ENCODE measurements around the gene STMN3. TPM values are rescaled to one million over a fixed set of nuclear protein-coding genes. Genes with fewer than 3 reads are reported as not detected.
A peak's percentile ranks its signal among the peaks of the same experiment; 100 is the strongest.
"Not testable (repeated sequence)": the region's sequence is repeated elsewhere in the genome, so short reads cannot be mapped to it uniquely, and the experiment has no call there.

STMN3 gene
- total RNA-seq, 1 donor from 2014 or later = 112 TPM

- DNase-seq (ENCODE audit: low read depth) = no peak
- H3K4me3 ChIP-seq (ENCODE audit: low read depth, low read length) = peak overlapping the region; percentile 72
- TF ChIP-seq, protein P1, sequence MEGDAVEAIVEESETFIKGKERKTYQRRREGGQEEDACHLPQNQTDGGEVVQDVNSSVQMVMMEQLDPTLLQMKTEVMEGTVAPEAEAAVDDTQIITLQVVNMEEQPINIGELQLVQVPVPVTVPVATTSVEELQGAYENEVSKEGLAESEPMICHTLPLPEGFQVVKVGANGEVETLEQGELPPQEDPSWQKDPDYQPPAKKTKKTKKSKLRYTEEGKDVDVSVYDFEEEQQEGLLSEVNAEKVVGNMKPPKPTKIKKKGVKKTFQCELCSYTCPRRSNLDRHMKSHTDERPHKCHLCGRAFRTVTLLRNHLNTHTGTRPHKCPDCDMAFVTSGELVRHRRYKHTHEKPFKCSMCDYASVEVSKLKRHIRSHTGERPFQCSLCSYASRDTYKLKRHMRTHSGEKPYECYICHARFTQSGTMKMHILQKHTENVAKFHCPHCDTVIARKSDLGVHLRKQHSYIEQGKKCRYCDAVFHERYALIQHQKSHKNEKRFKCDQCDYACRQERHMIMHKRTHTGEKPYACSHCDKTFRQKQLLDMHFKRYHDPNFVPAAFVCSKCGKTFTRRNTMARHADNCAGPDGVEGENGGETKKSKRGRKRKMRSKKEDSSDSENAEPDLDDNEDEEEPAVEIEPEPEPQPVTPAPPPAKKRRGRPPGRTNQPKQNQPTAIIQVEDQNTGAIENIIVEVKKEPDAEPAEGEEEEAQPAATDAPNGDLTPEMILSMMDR (conservative IDR thresholded peaks at IDR 0.05; ENCODE audit: low read depth, low read length) = no peak
These were observed 838 bp downstream of the STMN3 start for GRCh38 chr20:63652192-63652980.

GRCh38 chr20:63651942-63652191, 1.4 kb downstream of the STMN3 start:
- H3K4me3 ChIP-seq (ENCODE audit: low read depth, low read length) = peak overlapping the region; percentile 72

DNA sequence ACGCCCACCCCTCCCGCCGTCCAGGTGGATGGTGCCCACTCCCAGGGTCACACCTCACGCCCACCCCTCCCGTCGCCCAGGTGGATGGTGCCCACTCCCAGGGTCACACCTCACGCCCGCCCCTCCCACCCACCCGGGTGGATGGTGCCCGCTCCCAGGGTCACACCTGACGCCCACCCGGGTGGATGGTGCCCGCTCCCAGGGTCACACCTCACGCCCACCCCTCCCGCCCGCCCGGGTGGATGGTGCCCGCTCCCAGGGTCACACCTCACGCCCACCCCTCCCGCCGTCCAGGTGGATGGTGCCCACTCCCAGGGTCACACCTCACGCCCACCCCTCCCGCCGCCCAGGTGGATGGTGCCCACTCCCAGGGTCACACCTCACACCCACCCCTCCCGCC, 2.7 kb downstream of the STMN3 start:
- H3K4me3 ChIP-seq (ENCODE audit: low read depth, low read length); DNase-seq (ENCODE audit: low read depth): not testable (repeated sequence)

More at GRCh38 chr20:63651942-63652191, 1.4 kb downstream of the STMN3 start:
- DNase-seq (ENCODE audit: low read depth) = no peak
- TF ChIP-seq, protein P1 (conservative IDR thresholded peaks at IDR 0.05; ENCODE audit: low read depth, low read length) = no peak

GRCh38 chr20:63648895-63649589, 4.2 kb downstream of the STMN3 start:
- TF ChIP-seq, protein P1 (conservative IDR thresholded peaks at IDR 0.05; ENCODE audit: low read depth, low read length) = no peak
- no peak for DNase-seq (ENCODE audit: low read depth)

GRCh38 chr20:63648190-63648589, 5.0 kb downstream of the STMN3 start:
- H3K4me3 ChIP-seq (ENCODE audit: low read depth, low read length) = no peak overlapping the region
- TF ChIP-seq, protein P1 (conservative IDR thresholded peaks at IDR 0.05; ENCODE audit: low read depth, low read length) = no peak
- DNase-seq (ENCODE audit: low read depth) = no peak

More at GRCh38 chr20:63648895-63649589, 4.2 kb downstream of the STMN3 start:
- H3K4me3 ChIP-seq (ENCODE audit: low read depth, low read length) = no peak overlapping the region

- no peak for DNase-seq (ENCODE audit: low read depth)
- TF ChIP-seq, protein P1 (conservative IDR thresholded peaks at IDR 0.05; ENCODE audit: low read depth, low read length) = no peak
- H3K4me3 ChIP-seq (ENCODE audit: low read depth, low read length) = no peak overlapping the region
These were observed 8.0 kb downstream of the STMN3 start for GRCh38 chr20:63645218-63645617.

DNA sequence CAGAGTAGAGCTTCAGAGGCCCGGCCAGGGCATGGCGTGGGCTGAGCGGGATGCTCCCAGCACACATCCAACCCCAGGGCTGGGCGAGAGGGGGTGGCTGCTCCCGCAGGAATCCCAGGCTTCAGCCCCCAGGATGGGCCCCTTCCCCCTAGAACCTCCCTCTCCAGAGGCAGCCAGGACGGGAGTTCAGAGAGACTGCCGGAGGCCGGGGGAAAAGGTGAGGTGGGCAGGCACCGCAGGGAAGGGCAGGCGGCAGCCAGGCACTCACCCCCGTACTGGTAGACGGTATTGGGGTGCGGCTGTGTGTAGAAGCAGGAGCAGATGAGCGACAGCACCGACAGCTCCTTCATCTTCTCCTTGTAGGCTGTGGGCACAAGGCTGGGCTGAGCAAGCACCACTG, 9.3 kb downstream of the STMN3 start:
- TF ChIP-seq, protein P1 (conservative IDR thresholded peaks at IDR 0.05; ENCODE audit: low read depth, low read length) = no peak
- no peak overlapping the region for H3K4me3 ChIP-seq (ENCODE audit: low read depth, low read length)

More for the DNA sequence above, 9.3 kb downstream of the STMN3 start:
- DNase-seq (ENCODE audit: low read depth) = no peak
